Endothelial cell of umbilical vein (primary cell): Measurements from ENCODE around the gene CIDEB. TPM values are rescaled to one million over a fixed set of nuclear protein-coding genes. Genes with fewer than 3 reads are reported as not detected.

ENCODE experiments used
- BruUV-seq: library from RNA; stranded (reverse); fragments of 400-500 nt; replicated peaks from 2 replicates; lab custom pipeline; 2021; lab: Mats Ljungman, UMichigan
- CTCF ChIA-PET: fragments of 300-600, 350-600 bp; sonication (Branson Sonifier 250); formaldehyde crosslinking; loops from one replicate; lab custom pipeline; 2021; ENCODE audit warnings: antibody characterized with exemption, inconsistent platforms; lab: Charles Lee
- POLR2A ChIA-PET: fragments of 300-600, 350-600 bp; sonication (Branson Sonifier 250); formaldehyde crosslinking; loops from one replicate; lab custom pipeline; 2021; ENCODE audit warnings: antibody characterized with exemption, inconsistent platforms; lab: Charles Lee
- DNase-seq: peaks from one replicate; pipeline ENCODE4 v3.0.0-alpha.2; 2011; ENCODE audit warnings: low read depth, low spot score
- FAIRE-seq: peaks from 2 replicates; lab custom pipeline; 2011; peaks lifted over from hg19 to GRCh38; lab: Jason Lieb, UNC
- H2AFZ ChIP-seq: 2 replicates; pipeline ENCODE4 v1.6.0; 2012; ENCODE audit warnings: low read depth, low read length, control low read depth, inconsistent platforms
- H3K27ac ChIP-seq: 2 replicates; pipeline ENCODE4 v1.5.1; 2011; ENCODE audit warnings: low read depth, mild to moderate bottlenecking, control low read depth, low read length, moderate library complexity; ENCODE audit not compliant: insufficient read depth
- H3K27me3 ChIP-seq, 2 experiments: 2 replicates each; pipeline versions ENCODE4 v1.6.0 to v1.6.1; 2011; ENCODE audit warnings: low read length in 2 of 2, mixed read lengths in 1 of 2; ENCODE audit not compliant: control insufficient read depth in 2 of 2, insufficient read depth in 2 of 2
- H3K36me3 ChIP-seq, 2 experiments: 2 replicates in 1 of 2; 3 replicates in 1 of 2; pipeline ENCODE4 v1.5.1; 2011; ENCODE audit warnings: low read length in 2 of 2, mild to moderate bottlenecking in 1 of 2, moderate library complexity in 1 of 2; ENCODE audit not compliant: control insufficient read depth in 2 of 2, insufficient read depth in 2 of 2; ENCODE audit errors: extremely low read depth in 1 of 2
- H3K4me1 ChIP-seq: 3 replicates; pipeline ENCODE4 v1.5.1; 2011; ENCODE audit warnings: mild to moderate bottlenecking, low read length; ENCODE audit not compliant: control insufficient read depth, insufficient read depth; ENCODE audit errors: extremely low read depth
- H3K4me2 ChIP-seq: 2 replicates; pipeline ENCODE4 v1.6.1; 2011; ENCODE audit warnings: low read length, control low read depth, mixed read lengths; ENCODE audit not compliant: insufficient read depth
- H3K4me3 ChIP-seq, 3 experiments: fragments of 200-600 bp in 1 of 3; sonication (generic), shearing (Covaris generic) in 1 of 3; replicated peaks in 1 of 3; 2 replicates each; pipeline ENCODE4 v1.5.1; 2011 to 2016; ENCODE audit warnings: control low read depth in 3 of 3, low read length in 3 of 3, mild to moderate bottlenecking in 2 of 3, inconsistent platforms in 1 of 3, low read depth in 1 of 3, moderate library complexity in 1 of 3; ENCODE audit not compliant: insufficient read depth in 1 of 3
- H3K79me2 ChIP-seq: 2 replicates; pipeline ENCODE4 v1.6.0; 2012; ENCODE audit warnings: low read length, inconsistent platforms; ENCODE audit not compliant: control insufficient read depth, insufficient read depth
- H3K9ac ChIP-seq: replicated peaks from 2 replicates; pipeline ENCODE3; 2011; ENCODE audit warnings: low read length, control low read depth; ENCODE audit not compliant: insufficient read depth; ENCODE audit errors: extremely low read depth
- H3K9me1 ChIP-seq: replicated peaks from 3 replicates; pipeline ENCODE4 v1.6.0; 2011; ENCODE audit warnings: mild to moderate bottlenecking, low read length; ENCODE audit not compliant: control insufficient read depth, insufficient read depth; ENCODE audit errors: extremely low read depth
- H3K9me3 ChIP-seq: replicated peaks from 2 replicates; pipeline ENCODE4 v1.5.1; 2012; ENCODE audit warnings: low read length, inconsistent platforms; ENCODE audit not compliant: control insufficient read depth, insufficient read depth
- H4K20me1 ChIP-seq: replicated peaks from 2 replicates; pipeline ENCODE3; 2011; ENCODE audit warnings: mild to moderate bottlenecking, low read length; ENCODE audit not compliant: control insufficient read depth, insufficient read depth; ENCODE audit errors: extremely low read depth
- CTCF ChIP-seq, 2 donors: IDR thresholded peaks; 1 replicate in 1 of 2; 2 replicates in 1 of 2; pipeline ENCODE4 v1.5.1; 2011; ENCODE audit warnings: low read length in 2 of 2, mild to moderate bottlenecking in 2 of 2, moderate library complexity in 2 of 2, control low read depth in 1 of 2, inconsistent platforms in 1 of 2, low read depth in 1 of 2; ENCODE audit not compliant: insufficient read depth in 1 of 2; ENCODE audit errors: extremely low read depth in 1 of 2
- EZH2 ChIP-seq: IDR thresholded peaks from 2 replicates; pipeline ENCODE4 v1.6.1; 2012; ENCODE audit warnings: borderline replicate concordance, low read depth, mild to moderate bottlenecking, moderate library complexity, low read length, inconsistent platforms; ENCODE audit not compliant: severe bottlenecking
- FOS ChIP-seq: IDR thresholded peaks from 2 replicates; pipeline ENCODE4 v1.6.1; 2011; ENCODE audit warnings: mild to moderate bottlenecking, low read length, moderate library complexity, borderline replicate concordance; ENCODE audit not compliant: insufficient read depth
- JUN ChIP-seq: IDR thresholded peaks from 2 replicates; pipeline ENCODE4 v1.6.1; 2011; ENCODE audit warnings: borderline replicate concordance, low read depth; ENCODE audit not compliant: insufficient read length, insufficient read depth
- MAX ChIP-seq: IDR thresholded peaks from 2 replicates; pipeline ENCODE4 v1.6.1; 2011; ENCODE audit not compliant: insufficient read depth, insufficient read length
- MYC ChIP-seq: IDR thresholded peaks from one replicate; pipeline ENCODE4 v1.6.1; 2011; ENCODE audit warnings: mild to moderate bottlenecking, low read depth, low read length
- POLR2AphosphoS5 ChIP-seq: IDR thresholded peaks from 2 replicates; pipeline ENCODE4 v1.6.1; 2012; ENCODE audit warnings: low read depth, mild to moderate bottlenecking, control low read depth, low read length, moderate library complexity; ENCODE audit not compliant: insufficient read depth
- dilution Hi-C: fragments of 300-500 bp; cut with MboI; formaldehyde crosslinking; loops from one replicate; pipeline ENCODE4 v1.15.0; 2019; ENCODE audit warnings: low sequenced_read_pairs; ENCODE audit not compliant: extremely low pct_ligation_motif_present
- intact Hi-C: fragments of 100-400 bp; cut with micrococcal nuclease; formaldehyde crosslinking; loops from one replicate; pipeline ENCODE4 v1.10.0; 2022
- polyA plus RNA-seq, 4 experiments: library from polyadenylated mRNA; depleted of rRNA in 3 of 4; stranded (reverse) in 3 of 4; unstranded in 1 of 4; fragments of >200 nt; gene quantifications; 2 replicates each; pipeline versions ENCODE4 v1.2.1 to v1.2.3, GENCODE V29; 2011 to 2012; ENCODE audit warnings: missing spikeins in 1 of 4
- total RNA-seq: library from RNA; stranded (reverse); gene quantifications from 2 replicates; pipeline ENCODE4 v1.2.3, GENCODE V29; 2021

Gene CIDEB
- total and polyA plus RNA-seq, 2 donors (not counting 3 experiments of a cell fraction or from before 2014, with no cell fraction given), result 5.2 to 7.2 TPM

GRCh38 chr14:24274101-24274543 lies 33.7 kb downstream of the CIDEB start:
- CTCF ChIA-PET, result interaction anchor here (1.1 to 3.6 kb wide), 2 partner anchors 9 to 24 kb away, joined by 5 to 21 read pairs; no protein-coding TSS in a partner anchor
- no peak overlapping the region for H3K9ac ChIP-seq
- POLR2A ChIA-PET, result no interaction called here

More at GRCh38 chr14:24274101-24274543, 33.7 kb downstream of the CIDEB start:
- Histone ChIP-seq H4K20me1 (no peaks in the 10 kb centered on the region), H3K36me3 (peaks cover under 1 to 3% of the 10 kb centered on the region in 2 experiments), H3K27ac (no peak overlapping the region), H3K4me1 (peaks cover 9% of the 10 kb centered on the region), H3K4me3 (no peak overlapping the region), H3K27me3 (no peaks in the 10 kb centered on the region), H3K4me2 (no peak overlapping the region), H3K9me3 (no peaks in the 10 kb centered on the region), H3K9me1 (no peaks in the 10 kb centered on the region), H3K79me2 (no peaks in the 10 kb centered on the region), H2AFZ (no peak overlapping the region)
- BruUV-seq, result no TSS peak
- FAIRE-seq (no peak), DNase-seq (no peak)
- TF ChIP-seq CTCF (IDR thresholded peaks at IDR 0.05; ENCODE audit: extremely low read depth in 1 of 2, insufficient read depth in 1 of 2, low read depth in 1 of 2, low read length in 2 of 2), result no peak
- no peak for TF ChIP-seq MYC
- TF ChIP-seq JUN, result no peak
- no peak for TF ChIP-seq MAX
- TF ChIP-seq POLR2AphosphoS5, result no peak
- no peak for TF ChIP-seq EZH2
- no peak for TF ChIP-seq FOS
- intact Hi-C loops, result no loop called here
- dilution Hi-C loops, result no loop called here
